Activated CD4-positive, alpha-beta T cell treated with anti-CD3 and anti-CD28 coated beads, Interleukin-2, Interleukin-4, amounts not matched to agents 100 ng/mL and 50 ng/mL, durations not matched to agents 16 hours and 8 hours (primary cell): Measurements from ENCODE around the gene EIF4A3.

Experiments used
- DNase-seq: peaks from one replicate; pipeline ENCODE4 v3.0.0-alpha.2; 2020; ENCODE audit warnings: low spot score

The EIF4A3 gene

DNA sequence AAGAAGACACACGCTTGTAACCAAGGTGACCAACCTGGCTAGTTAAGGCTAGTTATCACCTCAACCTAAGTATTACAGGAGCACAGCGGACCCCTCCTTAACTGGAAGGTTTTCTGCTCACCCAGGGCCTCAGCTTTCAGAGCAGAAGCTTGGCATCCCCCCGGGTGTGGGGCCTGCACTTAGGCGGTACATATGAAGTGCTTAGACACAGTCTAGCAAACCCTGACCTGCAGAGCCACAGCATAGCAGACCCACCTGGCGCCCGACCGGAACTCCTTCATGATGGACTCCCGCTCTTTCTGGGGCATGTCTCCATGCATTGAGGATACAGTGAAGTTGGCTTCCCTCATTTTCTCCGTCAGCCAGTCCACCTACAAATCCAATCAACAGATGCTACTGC is 9.8 kb downstream of the EIF4A3 start:
- no peak for DNase-seq

DNA sequence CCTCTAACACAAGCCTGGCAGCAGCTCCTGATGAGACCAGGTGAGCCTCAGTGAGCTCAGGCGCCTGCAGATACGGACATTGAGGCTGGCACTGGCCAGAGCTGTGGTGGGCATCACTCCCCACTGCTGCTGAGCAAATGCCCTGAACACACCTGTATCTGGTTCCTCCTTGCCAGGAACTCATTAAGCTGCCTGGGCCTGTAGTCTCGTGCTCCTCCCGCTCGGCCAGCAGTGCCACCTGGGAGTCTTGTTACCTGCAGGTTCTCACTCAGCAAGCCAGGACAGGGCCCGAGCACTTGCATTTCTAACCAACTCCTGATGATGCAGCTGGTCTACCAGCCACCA is 13.3 kb downstream of the EIF4A3 start:
- DNase-seq: no peak

DNA sequence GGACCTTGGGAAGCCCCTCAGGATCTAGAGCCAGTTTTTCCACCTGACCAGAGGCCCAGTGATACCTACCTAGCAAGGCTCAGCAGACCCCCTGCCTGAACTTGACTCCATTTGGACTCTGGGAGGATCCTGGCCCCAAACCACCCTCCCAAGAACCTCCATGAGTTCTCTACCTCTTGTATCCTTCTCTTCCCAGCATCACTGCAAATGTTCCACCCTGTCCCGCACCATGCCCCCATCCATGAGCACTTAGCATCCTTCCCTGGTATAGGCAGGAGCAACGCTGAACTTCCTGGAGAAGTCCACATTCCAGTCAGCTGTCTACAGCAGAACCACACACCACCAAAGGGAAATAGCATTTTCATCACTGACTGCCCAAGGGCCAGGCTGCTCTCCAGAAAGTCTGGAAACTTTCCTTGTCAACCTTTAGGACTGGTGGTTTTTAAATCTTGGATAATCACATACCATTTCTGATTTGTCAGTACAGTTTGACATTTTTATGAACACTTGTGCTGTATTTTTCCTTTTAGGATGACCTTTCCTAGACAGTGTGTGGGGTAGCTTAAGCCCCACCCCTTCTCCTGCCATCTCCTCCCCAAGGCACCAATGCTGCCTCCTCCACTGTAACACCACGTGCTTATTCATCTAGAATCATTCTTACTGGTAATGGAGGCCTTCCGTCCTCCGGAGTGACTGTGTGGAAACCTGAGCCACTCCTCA is 13.9 kb downstream of the EIF4A3 start:
- DNase-seq: no peak

GRCh38 chr17:80130992-80131391 is 15.9 kb downstream of the EIF4A3 start:
- DNase-seq: no peak

- DNase-seq: no peak
Observed at GRCh38 chr17:80129006-80129565, 17.8 kb downstream of the EIF4A3 start.

GRCh38 chr17:80126449-80126715 is 20.5 kb downstream of the EIF4A3 start:
- no peak for DNase-seq

GRCh38 chr17:80125656-80126448 is 21.1 kb downstream of the EIF4A3 start:
- DNase-seq: no peak

DNA sequence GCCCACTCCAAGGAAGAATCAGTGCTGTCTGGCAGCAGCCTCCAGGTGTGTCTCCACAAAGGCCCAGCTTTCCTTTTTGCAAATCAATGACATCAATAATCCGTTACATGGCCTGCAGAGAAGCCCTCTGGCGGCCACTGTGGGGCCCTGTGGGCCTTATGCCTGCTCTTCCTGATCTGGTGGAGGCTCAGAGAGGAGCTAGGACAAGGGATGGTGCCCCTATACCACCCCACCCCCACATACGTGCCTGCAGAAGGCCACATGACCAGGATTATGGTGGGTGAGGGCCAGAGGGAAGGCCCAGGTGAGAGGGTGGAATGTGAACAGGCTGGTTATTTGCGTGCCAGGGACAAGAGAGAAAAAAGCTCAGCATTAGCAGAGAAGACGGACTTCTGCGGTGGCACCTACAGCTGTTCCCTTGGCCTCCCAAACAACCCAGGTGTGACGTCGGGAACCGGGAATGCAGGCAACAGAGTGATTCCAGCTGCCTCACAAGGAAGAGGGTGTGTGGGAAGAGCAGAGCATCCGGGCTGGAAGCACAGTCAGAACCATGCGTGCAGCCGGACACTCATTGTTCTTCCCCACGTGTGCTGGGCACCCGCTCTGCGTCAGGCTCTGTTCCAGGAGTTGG is 22.5 kb downstream of the EIF4A3 start:
- no peak for DNase-seq

DNA sequence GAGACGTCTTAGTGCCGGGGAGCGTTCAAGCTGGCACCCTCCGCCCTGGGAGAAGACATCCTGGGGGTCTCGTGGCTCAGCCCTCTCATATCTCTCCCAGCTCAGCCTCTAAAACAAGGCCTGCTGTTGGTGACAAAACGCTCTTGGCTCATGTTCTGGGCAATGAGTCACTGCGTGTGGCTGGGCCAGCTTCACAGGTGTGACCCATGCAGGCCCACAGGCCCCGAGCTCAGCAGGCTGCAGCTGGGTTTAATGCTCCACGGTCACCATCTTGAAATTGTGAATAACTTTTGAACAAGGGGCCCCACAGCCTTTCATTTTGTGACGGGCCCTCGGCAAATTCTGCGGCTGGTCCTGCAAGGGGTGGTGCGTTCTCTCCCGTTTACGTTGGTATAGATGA is 23.1 kb downstream of the EIF4A3 start:
- DNase-seq: no peak

DNA sequence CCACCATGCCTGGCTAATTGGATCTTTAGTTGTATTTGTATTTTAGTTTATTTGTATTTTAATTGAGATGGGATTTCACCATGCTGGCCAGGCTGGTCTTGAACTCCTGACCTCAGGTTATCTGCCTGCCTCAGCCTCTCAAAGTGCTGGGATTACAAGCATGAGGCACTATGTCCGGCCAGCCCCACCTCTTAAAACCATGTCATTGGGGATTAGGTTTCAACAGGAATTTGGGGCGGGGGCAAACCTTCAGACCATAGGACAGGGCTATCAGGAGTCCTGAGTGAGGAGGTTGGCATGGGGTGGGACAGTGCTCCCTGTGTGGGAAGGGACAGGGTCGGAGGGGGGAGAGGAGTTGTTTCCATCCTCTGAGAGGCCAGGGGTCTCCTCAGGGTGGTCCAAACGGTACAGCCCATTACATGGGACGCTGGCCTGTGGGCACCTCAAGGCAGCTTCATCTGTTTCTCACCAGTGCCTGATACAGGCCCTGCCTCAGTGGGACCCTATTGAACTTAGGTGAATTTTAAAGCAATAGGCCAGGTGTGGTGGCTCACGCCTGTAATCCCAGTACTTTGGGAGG is 23.9 kb downstream of the EIF4A3 start:
- DNase-seq: no peak

- no peak for DNase-seq
Observed at GRCh38 chr17:80122026-80122575, 24.8 kb downstream of the EIF4A3 start.

- no peak for DNase-seq
Observed at GRCh38 chr17:80119839-80120238, 27.1 kb downstream of the EIF4A3 start.

- no peak for DNase-seq
Observed at GRCh38 chr17:80119271-80119791, 27.6 kb downstream of the EIF4A3 start.

DNA sequence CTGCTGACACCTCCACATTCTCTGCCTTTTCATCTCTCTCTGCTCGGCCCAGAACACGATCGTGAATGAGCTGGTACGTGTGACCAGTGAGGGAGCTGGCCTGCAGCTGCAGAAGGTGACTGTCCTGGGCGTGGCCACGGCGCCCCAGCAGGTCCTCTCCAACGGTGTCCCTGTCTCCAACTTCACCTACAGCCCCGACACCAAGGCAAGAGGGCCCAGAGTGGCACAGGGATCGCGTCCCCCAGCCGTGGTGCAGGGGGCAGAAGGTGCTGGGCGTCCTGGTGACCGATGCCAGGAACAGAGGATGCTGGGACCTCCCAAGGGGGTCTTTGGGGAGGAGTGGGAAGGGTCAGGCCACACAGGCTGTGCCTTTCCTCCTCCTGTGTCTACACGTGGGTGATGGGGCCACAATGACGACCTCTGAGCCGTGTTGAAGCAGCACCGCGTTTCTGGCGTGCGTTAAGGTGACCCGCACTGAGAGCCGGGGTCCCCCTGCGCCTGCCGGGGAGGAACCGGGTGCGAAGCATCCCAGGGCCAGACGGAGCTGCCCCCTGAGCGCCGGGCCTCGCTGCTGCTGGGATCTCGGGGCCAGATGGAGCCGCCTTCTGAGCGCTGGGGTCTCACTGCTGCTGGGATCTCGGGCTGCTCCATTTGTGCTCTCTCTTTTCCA is 28.2 kb downstream of the EIF4A3 start:
- no peak for DNase-seq

- no peak for DNase-seq
Observed at GRCh38 chr17:80117491-80118401, 29.2 kb downstream of the EIF4A3 start.

- no peak for DNase-seq
Observed at GRCh38 chr17:80116921-80117380, 30.0 kb downstream of the EIF4A3 start.

GRCh38 chr17:80116276-80116920 is 30.5 kb downstream of the EIF4A3 start:
- DNase-seq: no peak

GRCh38 chr17:80115159-80115558 is 31.8 kb downstream of the EIF4A3 start:
- no peak for DNase-seq

- DNase-seq: no peak
Observed at GRCh38 chr17:80114758-80115157, 32.2 kb downstream of the EIF4A3 start.

- DNase-seq: no peak
Observed at GRCh38 chr17:80113033-80113484, 33.9 kb downstream of the EIF4A3 start.
